ENCODE measurements around the gene TAL2. TPM values are rescaled to one million over a fixed set of nuclear protein-coding genes. Genes with fewer than 3 reads are reported as not detected.
A peak's percentile ranks its signal among the peaks of the same experiment; 100 is the strongest.

Gene TAL2
- total RNA-seq, 1 experiment from 2014 or later, result 0.50 TPM

DNA sequence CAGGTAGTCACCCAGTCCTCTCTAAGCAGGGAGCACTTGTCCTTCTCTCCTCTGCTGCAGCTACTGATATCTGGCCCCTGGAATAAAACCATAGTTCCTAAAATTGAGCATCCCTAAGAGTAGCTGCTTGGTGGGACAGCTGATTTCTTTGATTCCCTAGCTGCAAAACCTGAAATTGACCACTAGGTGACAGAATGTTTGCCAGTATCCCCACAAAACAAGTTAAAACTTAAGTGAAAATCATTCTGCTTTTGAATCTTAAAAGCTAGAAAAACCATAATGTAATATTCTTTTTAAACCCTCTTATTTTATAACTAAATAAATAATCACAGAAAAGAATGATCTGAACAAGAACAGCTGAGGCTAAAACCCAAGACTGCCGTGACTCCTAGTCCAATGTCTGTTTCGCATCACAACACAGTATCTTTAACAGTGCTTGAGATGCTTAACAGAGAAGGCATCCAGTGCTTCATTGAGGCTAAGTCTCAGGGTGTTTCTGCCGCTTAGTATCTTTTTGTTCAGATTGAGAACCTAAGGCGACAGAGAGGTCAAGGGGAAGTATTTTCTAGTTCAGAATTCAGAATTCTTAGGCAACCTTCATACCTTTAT is 24.4 kb upstream of the TAL2 start:
- H4K8ac ChIP-seq (replicated peaks; ENCODE audit: insufficient read length, low read depth, low read length), result no peak overlapping the region

More for the DNA sequence above, 24.4 kb upstream of the TAL2 start:
- Histone ChIP-seq H2BK15ac (ENCODE audit: low read depth, low read length) (no peak overlapping the region), H3K9me3 (ENCODE audit: control insufficient read depth, low read depth, low read length) (no peaks in the 10 kb centered on the region), H2AK5ac (ENCODE audit: insufficient read length, low read length) (no peak overlapping the region), H4K91ac (ENCODE audit: insufficient read length, low read depth, low read length) (no peak overlapping the region), H2BK20ac (ENCODE audit: low read depth, low read length, poor library complexity, severe bottlenecking) (no peak overlapping the region), H3K79me2 (ENCODE audit: insufficient read depth, low read length) (no peaks in the 10 kb centered on the region), H3T11ph (ENCODE audit: low read length) (no peak overlapping the region), H3K27ac (ENCODE audit: insufficient read length, low read depth, low read length) (no peak overlapping the region), H4K20me1 (ENCODE audit: control insufficient read depth, insufficient read depth, insufficient read length) (no peaks in the 10 kb centered on the region), H3K56ac (ENCODE audit: insufficient read length, low read depth, low read length) (no peak overlapping the region), H3K79me1 (ENCODE audit: insufficient read depth, low read depth, low read length, poor library complexity, severe bottlenecking) (no peaks in the 10 kb centered on the region), H3K4ac (ENCODE audit: low read depth, low read length) (no peak overlapping the region), H3K23ac (ENCODE audit: insufficient read length, low read depth, low read length) (no peak overlapping the region), H2AFZ (ENCODE audit: low read length) (no peak overlapping the region), H3K27me3 (ENCODE audit: insufficient read depth, low read length) (no peaks in the 10 kb centered on the region), H2BK12ac (ENCODE audit: insufficient read length, low read depth, low read length) (no peak overlapping the region), H3K4me2 (ENCODE audit: insufficient read depth, insufficient read length, low read length) (no peak overlapping the region), H2BK5ac (ENCODE audit: insufficient read length, low read length) (no peak overlapping the region), H3K23me2 (ENCODE audit: insufficient read length, low read depth, low read length, poor library complexity, severe bottlenecking) (no peaks in the 10 kb centered on the region), H3K14ac (ENCODE audit: insufficient read depth, low read length) (no peak overlapping the region), H4K5ac (ENCODE audit: insufficient read length, low read depth, low read length) (no peak overlapping the region), H3K4me1 (ENCODE audit: insufficient read depth, low read length) (no peaks in the 10 kb centered on the region), H2BK120ac (ENCODE audit: low read depth, low read length, poor library complexity, severe bottlenecking) (no peak overlapping the region), H3K18ac (ENCODE audit: insufficient read length, low read depth, low read length) (no peak overlapping the region), H3K9ac (ENCODE audit: extremely low read depth, insufficient read length, low read length) (no peak overlapping the region)
- H3K27ac Mint-ChIP-seq, result no peak overlapping the region
- no peak for DNase-seq
- H3K36me3 Mint-ChIP-seq (ENCODE audit: insufficient read depth in 1 of 3, low read depth in 3 of 3), result peaks cover 0 to 11% (median 6%) of the 10 kb centered on the region in 3 experiments; a peak in 3 of 7 replicates
- no CpG with 5 or more reads among the region's 4 CpGs for WGBS (ENCODE audit: extremely low coverage, insufficient read length, low lambda C conversion rate)
- TF ChIP-seq CTCF (conservative IDR thresholded peaks at IDR 0.05), result peak; percentile 87
- H3K4me1 Mint-ChIP-seq, result no peaks in the 10 kb centered on the region; a peak in 1 of 4 replicates
- no peaks in the 10 kb centered on the region for H3K27me3 Mint-ChIP-seq (ENCODE audit: low read depth)
- no peak overlapping the region for H3K4me3 Mint-ChIP-seq
- H3K9me3 Mint-ChIP-seq, result peaks cover 3 to 7% of the 10 kb centered on the region in 2 experiments; a peak in 4 of 5 replicates

Measured in H9 (cell line).